COLO829 (cell line): ENCODE results near the gene PTDSS2.
A peak's percentile ranks its signal among the peaks of the same experiment; 100 is the strongest.
"Not testable (repeated sequence)": the region's sequence is repeated elsewhere in the genome, so short reads cannot be mapped to it uniquely, and the experiment has no call there.

Source experiments
- DNase-seq: peaks from one replicate; pipeline ENCODE4 v3.0.0; 2012; ENCODE audit warnings: low spot score

The PTDSS2 gene

DNA sequence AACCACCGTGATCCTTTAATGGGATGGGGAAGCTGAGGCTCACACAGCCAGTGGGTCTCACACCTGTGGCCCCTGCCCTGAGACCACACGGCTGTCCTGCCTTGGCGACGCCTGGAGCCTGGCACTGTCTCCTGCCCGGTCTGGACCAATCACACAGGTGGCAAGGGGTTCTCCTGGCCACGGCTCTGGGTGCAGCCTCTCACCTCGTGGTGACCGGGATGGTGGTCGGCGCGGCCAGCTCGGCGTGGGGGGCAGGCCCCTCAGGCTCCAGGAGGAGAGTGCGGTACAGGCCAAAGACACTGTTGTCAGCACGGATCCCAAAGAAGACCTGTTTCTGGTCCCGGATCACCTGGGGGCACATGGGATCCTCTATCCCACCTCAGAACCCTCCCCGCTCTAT, 17.0 kb upstream of the PTDSS2 start:
- DNase-seq = no peak

DNA sequence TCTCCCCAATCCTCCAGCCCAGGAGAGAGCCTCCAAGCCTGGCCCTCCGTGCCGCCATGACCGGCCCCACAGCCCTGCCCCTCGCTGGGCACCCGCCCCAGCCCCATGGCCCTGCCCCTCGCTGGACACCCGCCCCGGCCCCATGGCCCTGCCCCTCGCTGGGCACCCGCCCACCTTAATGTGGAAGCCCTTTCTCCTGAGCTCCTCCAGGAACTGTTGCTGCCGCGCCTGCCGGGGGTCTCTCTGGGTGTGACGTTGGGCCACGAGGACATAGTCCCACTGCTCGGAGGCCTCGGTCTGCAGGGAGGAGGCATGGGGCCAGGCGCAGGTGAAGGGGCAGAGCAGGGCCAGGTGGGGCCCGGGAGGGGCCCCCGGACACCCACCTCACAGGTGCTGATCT, 16.4 kb upstream of the PTDSS2 start:
- DNase-seq = no peak

DNA sequence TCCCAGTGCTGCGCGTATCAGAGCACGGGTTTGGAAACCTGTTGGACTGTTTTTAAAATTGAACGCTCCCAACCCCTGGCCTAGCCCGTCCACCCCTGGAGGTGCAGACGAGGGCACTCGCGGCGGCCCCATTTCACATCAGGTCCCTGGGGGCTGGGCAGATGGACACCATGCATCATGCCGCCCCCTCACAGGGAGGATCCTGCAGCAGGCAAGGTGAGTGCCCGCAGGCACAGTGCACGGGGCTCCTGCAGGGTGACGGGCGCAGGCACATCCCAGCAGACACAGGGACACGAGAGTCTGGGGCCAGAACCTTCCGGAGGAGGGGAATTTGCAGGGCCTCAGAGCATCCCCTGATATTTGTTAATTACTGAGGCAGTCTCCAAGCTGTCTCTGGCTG, 15.6 kb upstream of the PTDSS2 start:
- no peak for DNase-seq

DNA sequence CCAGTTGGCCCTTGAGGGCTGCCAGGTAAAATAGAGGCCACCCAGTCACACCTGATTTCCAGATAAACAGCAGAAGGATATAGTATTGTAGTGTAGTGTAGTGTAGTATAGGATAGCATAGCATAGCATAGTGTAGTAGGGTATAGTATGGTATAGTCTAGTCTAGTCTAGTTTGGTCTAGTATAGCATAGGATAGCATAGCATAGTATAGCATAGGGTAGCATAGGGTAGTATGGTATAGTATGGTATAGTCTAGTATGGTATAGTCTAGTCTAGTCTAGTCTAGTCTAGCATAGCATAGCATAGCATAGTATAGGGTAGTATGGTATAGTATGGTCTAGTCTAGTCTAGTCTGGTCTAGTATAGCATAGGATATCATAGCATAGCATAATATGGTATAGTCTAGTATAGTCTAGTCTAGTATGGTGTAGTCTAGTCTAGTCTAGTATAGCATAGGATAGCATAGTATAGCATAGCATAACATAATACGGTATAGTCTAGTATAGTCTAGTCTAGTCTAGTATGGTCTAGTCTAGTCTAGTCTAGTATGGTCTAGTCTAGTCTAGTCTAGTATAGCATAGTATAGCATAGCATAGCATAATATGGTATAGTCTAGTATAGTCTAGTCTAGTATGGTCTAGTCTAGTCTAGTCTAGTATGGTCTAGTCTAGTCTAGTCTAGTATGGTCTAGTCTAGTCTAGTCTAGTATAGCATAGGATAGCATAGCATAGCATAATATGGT, 14.9 kb upstream of the PTDSS2 start:
- not testable (repeated sequence) for DNase-seq

DNA sequence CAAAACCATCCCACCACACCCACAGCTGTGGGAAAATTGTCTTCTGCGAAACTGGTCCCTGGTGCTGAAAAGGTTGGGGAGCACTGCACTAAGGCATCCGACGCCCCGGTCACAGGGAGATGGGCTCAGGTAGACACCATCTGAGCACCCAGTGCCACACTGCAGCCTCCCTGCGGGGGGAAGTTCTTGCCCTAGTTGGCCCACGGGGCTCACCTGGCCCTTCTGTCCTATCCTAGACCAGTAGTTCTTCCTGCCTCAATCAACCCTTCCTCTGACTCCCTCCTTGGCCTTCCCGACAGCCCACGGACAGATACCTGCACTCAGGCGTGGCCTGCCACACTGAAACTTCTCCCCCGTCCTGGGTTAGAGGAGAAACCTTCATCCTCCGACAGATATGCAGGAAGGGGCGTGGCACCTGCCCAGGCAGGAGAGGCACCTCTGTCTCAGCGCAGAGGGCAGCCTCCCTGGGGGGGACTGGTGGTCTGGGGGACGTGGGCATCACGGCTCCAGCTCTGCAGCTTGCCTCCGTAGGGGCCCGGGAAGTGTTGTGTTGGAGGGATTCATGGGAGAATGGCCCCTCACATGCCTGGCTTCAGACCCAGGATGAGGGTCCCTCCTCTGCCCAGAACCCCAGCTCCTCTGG, 12.7 kb upstream of the PTDSS2 start:
- no peak for DNase-seq

DNA sequence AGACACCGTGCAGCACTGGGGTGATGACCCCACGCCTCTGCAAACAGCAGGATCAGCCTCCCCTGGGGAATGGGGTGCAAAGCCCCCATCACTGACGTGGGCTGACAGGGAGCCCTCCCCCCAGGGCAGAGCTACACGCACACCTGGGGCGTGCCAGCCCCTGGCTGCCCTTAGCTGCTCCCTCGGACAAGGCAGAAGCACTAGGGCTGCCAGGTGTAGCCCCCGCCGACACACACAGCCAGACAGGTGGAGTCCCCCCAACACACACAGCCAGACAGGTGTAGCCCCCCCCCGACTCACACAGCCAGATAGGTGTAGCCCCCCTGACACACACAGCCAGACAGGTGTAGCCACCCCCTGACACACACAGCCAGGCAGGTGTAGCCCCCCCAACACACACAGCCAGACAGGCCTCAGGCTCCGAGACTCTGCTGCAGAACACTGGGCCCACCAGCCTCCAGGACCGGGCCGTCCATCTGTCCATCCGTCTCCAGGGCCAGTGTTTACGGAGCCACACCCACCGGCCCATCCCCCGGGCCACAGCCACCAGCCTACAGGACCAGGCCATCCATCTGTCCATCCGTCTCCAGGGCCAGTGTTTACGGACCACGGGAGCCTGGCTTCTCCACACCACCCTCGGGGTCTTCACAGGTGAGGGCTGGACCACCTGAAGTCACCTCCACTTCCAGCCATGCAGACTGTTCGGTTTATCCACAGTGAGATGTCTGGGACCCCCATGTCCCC, 11.8 kb upstream of the PTDSS2 start:
- DNase-seq = no peak

DNA sequence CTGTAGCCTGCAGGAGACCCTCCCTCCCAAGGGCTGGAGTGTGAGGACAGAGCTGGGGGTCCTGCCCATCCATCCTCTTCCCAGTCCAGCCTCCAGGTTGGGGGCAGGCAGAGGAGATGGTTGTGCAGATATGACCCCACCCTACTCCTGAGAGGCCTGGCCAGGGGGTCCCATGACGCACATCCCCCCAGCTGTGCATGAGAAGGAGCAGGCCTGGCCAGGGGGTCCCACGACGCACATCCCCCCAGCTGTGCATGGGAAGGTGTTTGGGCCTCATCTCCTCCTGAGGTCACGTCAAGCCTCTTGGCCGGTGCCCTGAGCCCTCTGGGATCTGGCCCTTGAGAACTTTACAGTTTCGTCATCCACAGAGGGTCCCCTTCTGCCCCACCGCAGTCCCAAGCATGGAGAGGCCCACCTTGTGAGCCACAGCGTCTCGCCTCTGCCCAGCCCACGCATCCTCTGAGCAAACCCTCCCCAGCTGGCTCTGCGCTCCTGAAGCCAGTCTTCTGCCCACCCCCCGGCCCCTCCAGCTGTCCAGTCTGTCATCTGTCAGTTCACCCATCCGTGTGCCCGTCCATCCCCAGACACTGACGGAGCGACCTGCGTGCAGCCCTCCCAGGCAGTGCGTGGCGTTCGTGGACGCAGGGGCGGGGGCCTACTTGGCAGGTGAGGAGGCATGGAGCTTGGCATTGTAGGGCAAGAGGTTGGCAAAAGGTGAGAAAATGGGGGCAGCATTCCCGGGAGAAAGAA, 10.6 kb upstream of the PTDSS2 start:
- DNase-seq = no peak

DNA sequence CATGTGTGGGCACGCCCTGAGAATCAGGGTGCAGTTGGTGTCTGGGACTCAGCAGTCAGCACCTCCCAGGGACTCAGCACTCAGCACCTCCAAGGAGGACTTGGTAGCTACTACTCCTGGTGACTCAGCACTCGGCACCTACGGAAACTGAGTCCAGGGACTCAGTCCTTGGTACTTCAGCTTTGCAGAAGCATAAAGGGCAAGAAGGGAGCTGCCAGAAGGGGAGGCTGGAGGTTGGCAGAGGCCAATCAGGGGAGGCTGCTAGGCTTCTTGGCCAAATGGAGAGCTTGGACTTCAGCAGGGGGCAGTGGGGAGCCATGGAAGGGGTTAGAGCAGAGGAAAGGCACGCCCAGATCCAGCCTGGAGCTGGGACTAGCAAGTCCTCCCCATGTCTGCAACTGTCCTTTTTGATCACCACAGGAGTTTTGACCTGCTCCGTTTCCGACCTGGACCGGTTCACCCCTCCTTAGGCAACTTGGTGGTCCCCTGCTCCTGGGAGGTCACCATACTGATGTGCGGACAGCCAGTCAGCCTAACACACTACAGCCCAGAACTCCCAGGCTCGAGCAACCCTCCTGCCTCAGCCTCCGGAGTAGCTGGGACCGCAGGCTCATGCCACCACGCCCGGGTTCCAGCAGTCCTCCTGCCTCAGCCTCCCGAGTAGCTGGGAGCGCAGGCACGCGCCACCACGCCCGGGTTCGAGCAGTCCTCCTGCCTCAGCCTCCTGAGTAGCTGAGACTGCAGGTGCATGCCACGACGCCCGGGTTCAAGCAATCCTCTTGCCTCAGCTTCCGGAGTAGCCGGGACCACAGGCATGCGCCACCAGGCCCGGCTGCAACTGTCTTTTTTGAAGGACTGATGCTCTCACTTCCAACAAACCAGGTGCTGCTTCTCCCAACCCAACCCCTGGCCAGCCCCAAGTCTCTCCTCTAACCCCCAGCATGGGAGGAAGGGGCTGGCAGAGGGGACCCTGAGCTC, 9.7 kb upstream of the PTDSS2 start:
- DNase-seq = no peak

DNA sequence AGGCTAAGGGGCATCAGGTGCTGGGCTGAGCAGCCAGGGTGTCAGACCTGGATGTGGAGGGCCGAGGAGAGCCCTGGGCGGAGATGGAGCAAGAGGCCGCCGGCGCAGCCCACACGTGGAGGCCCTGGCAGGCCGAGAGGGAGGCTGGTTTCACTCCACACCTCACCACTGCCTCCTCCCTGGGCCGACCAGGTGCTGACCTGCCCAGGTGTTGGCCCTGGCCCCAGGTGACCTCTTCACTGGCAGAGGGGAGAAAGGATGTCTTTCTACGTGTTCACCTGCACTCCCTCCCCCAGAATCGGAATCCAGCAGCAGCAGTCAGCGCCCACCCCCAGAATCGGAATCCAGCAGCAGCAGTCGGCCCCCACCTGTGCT, 9.0 kb upstream of the PTDSS2 start:
- DNase-seq = no peak

DNA sequence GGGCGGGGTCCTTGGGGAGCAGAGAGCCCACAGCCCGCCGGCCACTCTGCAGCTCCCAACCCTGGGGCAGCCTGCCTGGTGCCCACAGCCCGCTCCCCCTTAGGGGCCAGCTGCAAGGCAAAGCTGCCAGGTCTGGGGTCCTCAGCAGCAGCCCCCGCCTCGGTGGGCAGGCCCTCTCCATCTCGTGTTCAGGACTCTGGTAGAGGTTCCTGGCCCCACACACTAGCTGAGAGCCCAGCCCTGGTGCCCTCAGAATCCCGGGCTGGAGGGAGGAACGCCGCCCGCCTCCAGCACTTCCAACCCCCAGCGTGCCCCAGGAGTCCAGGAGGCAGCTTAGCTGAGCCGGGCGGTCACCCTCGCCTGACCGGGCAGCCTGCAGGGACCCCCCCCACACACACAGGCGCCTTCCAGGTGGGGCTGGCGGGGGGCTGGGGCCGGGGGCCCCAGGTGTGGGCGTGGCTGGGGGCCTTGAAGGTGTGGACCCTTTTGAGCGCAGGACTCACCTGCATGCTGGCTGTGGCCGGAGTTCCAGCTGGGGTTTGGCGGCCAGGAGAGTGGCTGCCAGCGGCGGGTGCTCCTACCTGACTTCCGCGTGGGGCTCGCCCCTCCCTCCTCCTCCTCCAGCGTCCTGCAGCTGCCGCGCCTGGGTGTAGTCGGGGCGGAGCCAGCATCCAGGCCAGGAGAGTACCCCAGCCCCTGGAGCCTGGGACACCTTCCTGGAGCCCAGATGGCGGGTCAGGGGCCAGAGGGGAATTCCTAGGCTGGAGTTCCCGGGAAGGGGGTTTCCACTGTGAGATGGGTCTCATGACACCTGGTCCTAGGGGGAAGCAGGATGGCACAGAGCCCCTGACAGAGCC, 8.4 kb upstream of the PTDSS2 start, which contains the start of gene ANO9:
TSS of gene ANO9 (minus strand) at position 594 of the 857 bp plus-strand sequence. CDS start at position 509, 85 bp downstream.
- DNase-seq = no peak

DNA sequence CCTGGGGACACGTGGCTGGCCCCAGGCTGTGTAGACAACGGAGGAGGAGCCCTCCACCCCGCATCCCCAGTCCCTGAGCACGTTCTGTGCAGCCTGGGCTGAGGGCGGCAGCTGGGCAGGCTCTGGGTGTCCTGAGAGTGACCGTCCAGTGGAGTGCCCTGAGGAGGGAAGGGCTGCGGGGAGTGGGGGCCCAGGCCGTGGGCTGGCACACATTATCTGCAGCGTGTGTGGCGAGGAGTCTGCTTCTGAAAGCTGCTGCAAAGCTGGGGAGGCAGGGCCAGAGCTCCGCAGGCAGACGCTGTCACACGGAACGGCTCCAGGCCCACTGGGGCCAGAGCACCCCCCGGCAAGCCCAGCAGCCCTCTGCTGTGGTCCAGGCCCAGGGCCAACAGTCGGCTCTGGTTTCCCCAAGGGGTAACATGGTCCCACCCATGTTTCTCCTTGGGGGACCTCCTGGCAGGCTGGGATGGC, 7.4 kb upstream of the PTDSS2 start:
- DNase-seq = no peak

DNA sequence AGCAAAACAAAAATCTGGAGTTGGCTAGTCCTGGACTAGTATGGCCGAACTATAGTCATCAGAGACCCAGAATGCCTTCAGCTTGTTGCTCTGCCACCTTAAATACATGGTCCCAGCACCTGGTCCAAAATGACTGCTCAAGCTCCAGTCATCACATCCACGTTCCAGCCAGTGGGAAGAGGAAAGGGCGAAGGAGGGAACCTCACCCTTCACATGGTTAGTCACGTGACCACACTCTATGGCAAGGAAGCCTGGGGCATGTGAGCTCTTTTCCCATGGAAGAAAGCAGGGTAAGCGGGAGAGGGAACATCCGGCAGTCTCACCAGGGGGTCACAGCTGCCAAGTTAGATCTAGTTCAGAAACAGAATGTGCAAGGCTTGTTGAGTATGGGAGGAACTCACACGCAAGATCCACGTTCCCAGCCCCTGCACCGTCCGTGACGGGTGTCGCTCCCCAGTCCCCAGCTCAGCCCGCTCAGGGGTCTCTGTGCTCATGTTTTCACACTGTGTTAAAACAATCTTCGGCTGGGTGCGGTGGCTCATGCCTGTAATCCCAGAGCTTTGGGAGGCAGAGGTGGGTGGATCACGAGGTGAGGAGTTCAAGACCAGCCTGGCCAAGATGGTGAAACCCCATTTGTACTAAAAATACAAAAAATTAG, 6.4 kb upstream of the PTDSS2 start:
- peak; percentile 10 for DNase-seq

DNA sequence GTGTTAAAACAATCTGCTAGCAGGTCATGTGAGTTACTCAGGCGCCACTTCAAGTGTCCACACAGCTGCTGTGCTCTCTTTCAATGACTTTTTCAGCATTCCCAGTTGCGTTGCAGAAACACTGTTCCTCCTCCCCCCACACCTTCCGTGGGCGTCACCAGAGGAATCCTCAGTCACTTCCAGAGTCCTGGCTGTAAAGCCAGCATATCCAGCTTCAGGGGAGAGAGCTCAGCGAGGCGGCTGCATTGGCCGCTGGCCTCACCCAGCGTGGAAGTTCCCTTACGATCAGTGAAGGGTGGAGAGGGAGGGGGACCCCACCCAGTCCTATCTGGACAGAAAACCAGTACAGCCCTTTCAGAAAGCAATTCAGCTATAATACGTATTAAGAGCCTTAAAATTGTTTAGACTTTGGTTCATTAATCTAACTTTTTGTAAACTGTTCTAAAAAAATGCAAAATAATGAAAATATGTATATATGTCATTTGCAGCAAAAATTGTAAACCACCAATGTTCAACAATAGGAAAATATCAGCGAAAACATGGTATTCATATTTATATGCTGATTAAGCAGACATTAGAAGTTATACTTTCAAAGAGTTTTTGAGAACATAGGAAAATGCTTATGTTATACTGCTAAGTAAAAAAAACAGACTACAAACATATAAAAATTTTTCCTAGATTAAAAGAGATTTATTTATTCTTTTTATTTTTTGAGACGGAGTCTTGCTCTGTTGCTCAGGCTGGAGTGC, 5.5 kb upstream of the PTDSS2 start:
- DNase-seq = peak; percentile 42

DNA sequence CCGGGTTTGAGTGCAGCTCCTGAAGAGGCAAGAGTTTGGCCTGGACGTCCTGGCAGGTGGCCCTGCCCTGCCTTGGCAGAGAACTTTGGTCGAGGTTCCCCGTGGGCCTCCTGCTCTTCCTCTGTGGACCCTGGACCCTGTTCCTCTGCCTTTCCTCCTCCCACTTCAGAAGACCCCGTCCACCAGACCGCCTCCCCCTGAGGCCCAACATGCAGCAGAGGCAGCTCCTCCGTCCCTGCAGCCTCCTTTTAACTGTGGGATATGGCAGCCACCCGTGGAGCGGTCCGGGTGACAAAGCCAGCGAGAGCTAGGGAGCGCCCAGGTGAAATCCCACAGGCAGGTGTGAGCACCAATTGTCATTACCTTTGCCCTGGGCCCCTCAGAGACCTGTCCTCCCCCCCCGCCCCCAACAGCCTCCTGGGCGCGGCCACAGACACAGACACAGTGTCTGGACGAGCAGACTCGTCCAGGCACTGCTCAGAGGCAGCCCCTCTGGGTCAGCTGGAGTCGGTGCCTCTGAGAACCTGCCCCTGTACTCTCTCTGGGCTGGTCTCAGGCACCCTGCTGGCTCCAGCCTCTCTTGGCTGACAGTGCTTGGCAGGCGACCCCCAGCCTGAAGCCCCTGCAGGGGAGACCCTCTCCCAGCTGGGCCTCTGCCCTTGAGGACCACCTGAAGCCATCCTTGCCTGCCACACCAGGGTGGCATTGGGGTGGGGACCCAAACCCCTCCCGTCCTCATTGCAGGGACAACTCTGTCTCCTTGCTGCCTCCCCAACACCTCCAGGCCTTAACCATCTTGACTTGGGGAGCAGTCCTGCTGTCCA, 4.1 kb upstream of the PTDSS2 start:
- DNase-seq = no peak

DNA sequence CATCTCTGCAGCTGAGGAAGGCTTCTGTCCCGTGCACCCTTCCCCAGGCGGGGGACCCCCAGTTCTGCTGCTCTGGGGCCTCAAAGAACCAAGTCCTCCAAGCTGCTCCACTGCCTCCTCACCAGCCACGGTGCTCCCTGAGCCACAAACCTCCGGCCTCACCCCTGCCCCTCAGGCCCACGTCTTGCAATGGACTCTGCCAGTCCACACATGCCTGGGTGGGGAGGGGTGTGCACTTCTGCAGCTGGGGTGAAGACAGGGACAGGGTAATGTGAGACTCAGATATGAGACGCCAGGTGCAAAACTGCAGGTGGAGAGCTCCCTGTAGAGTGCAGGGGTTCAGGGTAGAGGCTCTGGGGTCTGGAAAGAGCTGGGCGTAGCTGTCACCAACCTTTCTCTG, 3.2 kb upstream of the PTDSS2 start:
- DNase-seq = no peak

DNA sequence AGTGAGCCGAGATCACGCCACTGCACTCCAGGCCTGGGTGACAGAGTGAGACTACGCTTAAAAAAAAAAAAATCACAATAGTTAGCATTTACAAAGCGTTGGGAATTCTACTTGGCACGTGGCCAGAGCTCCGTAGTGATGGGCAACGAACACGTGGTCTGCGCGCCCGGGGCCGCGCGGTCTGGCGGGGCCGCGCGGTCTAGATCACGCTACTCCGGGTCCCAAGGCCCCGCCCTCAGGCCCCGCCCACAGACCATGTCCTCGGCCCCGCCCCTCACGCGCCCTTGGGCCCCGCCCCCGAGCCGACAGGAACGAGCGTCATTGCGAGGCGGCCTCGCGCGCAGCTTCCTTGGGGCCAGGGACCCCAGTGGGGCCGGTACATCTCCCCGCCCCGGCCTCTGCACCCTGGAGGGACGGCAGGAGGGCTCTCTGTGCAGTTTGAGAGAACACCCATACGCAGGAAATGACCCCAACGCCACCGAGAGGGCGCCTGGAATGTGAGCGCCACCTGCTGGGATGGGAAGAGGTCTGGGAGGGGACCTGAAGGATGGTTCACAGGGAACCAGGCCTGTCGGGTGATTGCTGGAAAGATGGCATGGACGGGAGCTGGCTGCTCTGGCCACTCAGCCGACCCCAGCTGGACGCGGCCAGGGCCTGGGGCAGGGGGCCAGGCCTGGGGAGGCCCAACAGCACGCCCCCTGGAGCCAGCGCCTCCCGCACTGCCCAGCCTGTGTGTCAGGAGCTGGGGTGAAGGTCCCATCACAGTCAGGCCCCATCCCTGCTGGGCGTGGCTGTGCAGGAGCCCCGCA, 2.0 kb upstream of the PTDSS2 start:
- DNase-seq = peak; percentile 94
